Esophagus muscularis mucosa (tissue), 4 donors: ENCODE data around the gene FOXO6. TPM values are rescaled to one million over a fixed set of nuclear protein-coding genes. Genes with fewer than 3 reads are reported as not detected.

ENCODE experiments used
- DNase-seq: peaks from one replicate; pipeline ENCODE4 v3.0.0-alpha.2; 2017; ENCODE audit errors: extremely low spot score
- H3K27ac ChIP-seq, 4 donors: fragments of 200-600 bp; sonication (generic); replicated peaks in 1 of 4; 1 replicate in 3 of 4; 2 replicates in 1 of 4; pipeline ENCODE4 v1.5.1; 2016 to 2019; ENCODE audit warnings: mild to moderate bottlenecking in 1 of 4
- H3K27me3 ChIP-seq, 4 donors: fragments of 200-600 bp; sonication (generic); one replicate each; pipeline versions ENCODE4 v1.5.1 to v1.6.0; 2016 to 2019
- H3K36me3 ChIP-seq, 4 donors: fragments of 200-600 bp; sonication (generic); one replicate each; pipeline ENCODE4 v1.5.1; 2016 to 2019
- H3K4me1 ChIP-seq, 4 donors: fragments of 200-600 bp; sonication (generic); one replicate each; pipeline ENCODE4 v1.5.1; 2016 to 2019
- H3K4me3 ChIP-seq, 4 donors: fragments of 200-600 bp; sonication (generic); 1 replicate in 2 of 4; 2 replicates in 2 of 4; pipeline ENCODE4 v1.5.1; 2016 to 2019; ENCODE audit warnings: mild to moderate bottlenecking in 4 of 4, moderate library complexity in 1 of 4
- H3K9me3 ChIP-seq, 4 donors: fragments of 200-600 bp; sonication (generic); 1 replicate in 3 of 4; 2 replicates in 1 of 4; pipeline ENCODE4 v1.5.1; 2016 to 2019
- EP300 ChIP-seq: sonication (generic); formaldehyde crosslinking; IDR thresholded peaks from one replicate; pipeline ENCODE4 v1.6.1; 2017; ENCODE audit warnings: antibody characterized with exemption
- POLR2A ChIP-seq: fragments of 450-650 bp; IDR thresholded peaks from one replicate; pipeline ENCODE4 v1.6.1; 2017; ENCODE audit warnings: antibody characterized with exemption, moderate library complexity, mild to moderate bottlenecking, low read depth
- POLR2AphosphoS5 ChIP-seq, 2 donors: sonication (generic); formaldehyde crosslinking; IDR thresholded peaks; one replicate each; pipeline ENCODE4 v1.6.1; 2017; ENCODE audit warnings: antibody characterized with exemption in 2 of 2
- WGBS: methylation state at CpG from one replicate; pipeline ENCODE4 v1.1.5; 2018; 5-methylcytosine and 5-hydroxymethylcytosine counted together
- intact Hi-C: fragments of 100-400 bp; cut with DNase I; formaldehyde crosslinking; loops from one replicate; pipeline ENCODE4 v1.15.1; 2023
- total RNA-seq, 4 donors: library from RNA; depleted of rRNA; stranded (reverse); fragments of >200 nt; gene quantifications; one replicate each; pipeline versions ENCODE4 v1.1.0 to v1.2.1, GENCODE V29; 2016
- TF ChIP-seq, protein P1 (sequence below), 3 experiments: fragments of 200-600 bp in 2 of 3; fragments of 450-650 bp in 1 of 3; sonication (generic) in 2 of 3; IDR thresholded peaks; one replicate each; pipeline ENCODE4 v1.5.1; 2017 to 2019; ENCODE audit warnings: antibody characterized with exemption in 3 of 3, mild to moderate bottlenecking in 2 of 3, moderate library complexity in 1 of 3

Gene FOXO6
- total RNA-seq, 4 donors from 2014 or later, result 0.33 to 1.3 (median 0.53) TPM

DNA sequence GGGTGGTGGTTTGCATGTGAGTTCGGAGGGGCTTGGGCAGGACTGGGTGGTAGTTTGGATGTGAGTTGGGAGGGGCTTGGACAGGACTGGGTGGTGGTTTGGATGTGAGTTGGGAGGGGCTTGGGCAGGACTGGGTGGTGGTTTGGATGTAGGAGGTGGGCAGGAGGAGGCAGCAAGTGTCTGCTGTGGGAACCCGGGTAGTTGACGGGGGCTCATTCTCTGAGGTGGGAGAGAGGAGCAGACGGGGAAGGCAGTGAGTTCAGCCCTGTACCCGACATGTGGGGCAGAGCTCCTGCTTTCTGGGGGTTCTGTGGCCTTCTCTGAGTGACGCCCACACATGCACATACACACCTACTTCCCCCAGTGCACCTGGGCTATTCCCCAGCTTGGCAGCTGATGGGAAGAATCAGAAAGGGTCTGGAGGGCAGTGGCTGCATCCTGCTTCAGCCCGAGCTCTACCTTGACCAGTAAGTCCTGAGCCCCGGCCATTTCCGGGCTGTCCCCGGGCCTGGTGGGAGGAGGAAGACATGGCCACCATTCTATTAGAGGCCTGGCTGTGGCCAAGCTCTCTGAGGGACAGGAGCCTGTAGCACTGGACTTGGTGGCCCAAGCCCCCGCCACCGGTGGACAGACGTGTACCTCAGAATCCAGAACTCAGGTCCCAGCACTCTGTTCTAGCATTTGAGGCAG is 65.1 kb downstream of the FOXO6 start:
- Histone ChIP-seq H3K4me3 (no peak overlapping the region), H3K27ac (no peak overlapping the region), H3K27me3 (peaks cover 0 to 3% (median 0%) of the 10 kb centered on the region in 4 donors), H3K9me3 (no peaks in the 10 kb centered on the region), H3K4me1 (peaks cover under 1 to 25% (median 21%) of the 10 kb centered on the region in 4 donors), H3K36me3 (no peaks in the 10 kb centered on the region)
- TF ChIP-seq POLR2A, result no peak
- intact Hi-C loops, result no loop called here
- 95% methylated on average over 6 of the region's 13 CpGs for WGBS
- DNase-seq, result no peak

DNA sequence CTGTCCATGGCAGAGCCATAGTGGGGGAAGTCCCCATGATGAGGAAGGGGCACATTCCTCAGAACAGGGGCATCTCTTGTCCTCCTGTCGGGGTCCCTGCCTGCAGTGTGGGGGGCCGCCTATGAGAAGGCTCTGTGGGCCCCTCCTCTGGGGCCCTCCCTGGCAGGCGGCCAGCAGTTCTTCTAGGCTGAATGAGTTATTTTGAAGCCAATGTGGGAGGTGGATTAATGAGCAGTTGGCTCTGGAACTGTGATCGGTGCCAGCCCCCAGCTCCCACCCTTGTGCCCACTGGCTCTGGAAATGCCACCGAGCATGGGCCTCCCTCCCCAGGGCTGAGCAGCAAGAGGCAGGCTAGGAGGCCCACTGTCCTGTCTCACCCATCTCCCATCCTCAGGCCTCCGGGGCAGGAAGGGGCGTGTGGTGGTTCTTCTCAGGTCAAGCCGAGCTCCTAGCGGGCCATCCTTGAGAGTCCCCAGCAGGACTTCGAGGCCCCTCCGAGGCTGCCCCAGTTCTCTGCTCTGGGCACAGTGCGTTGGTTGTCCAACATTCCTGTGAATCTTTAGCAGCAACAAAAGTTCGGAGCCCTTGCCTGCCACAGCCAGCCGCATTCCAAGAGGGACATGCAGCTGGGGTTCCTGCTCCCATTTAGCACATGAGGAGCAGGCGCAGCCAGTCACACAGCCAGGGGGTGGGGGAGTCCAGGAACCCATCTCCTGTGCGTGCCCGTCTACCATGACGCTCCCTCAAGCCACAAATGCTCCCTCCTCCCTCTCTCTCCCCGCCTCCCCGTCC is 66.1 kb downstream of the FOXO6 start:
- Histone ChIP-seq H3K27ac (no peak overlapping the region), H3K4me3 (no peak overlapping the region), H3K36me3 (no peaks in the 10 kb centered on the region), H3K4me1 (peaks cover 11 to 35% (median 30%) of the 10 kb centered on the region in 4 donors), H3K9me3 (no peaks in the 10 kb centered on the region), H3K27me3 (peaks cover 0 to 3% (median 0%) of the 10 kb centered on the region in 4 donors)
- WGBS, result 92% methylated on average over 7 of the region's 20 CpGs
- intact Hi-C loops, result no loop called here
- TF ChIP-seq POLR2AphosphoS5 (IDR thresholded peaks at IDR 0.05) (no peak), POLR2A (no peak), EP300 (no peak)
- TF ChIP-seq, protein P1, sequence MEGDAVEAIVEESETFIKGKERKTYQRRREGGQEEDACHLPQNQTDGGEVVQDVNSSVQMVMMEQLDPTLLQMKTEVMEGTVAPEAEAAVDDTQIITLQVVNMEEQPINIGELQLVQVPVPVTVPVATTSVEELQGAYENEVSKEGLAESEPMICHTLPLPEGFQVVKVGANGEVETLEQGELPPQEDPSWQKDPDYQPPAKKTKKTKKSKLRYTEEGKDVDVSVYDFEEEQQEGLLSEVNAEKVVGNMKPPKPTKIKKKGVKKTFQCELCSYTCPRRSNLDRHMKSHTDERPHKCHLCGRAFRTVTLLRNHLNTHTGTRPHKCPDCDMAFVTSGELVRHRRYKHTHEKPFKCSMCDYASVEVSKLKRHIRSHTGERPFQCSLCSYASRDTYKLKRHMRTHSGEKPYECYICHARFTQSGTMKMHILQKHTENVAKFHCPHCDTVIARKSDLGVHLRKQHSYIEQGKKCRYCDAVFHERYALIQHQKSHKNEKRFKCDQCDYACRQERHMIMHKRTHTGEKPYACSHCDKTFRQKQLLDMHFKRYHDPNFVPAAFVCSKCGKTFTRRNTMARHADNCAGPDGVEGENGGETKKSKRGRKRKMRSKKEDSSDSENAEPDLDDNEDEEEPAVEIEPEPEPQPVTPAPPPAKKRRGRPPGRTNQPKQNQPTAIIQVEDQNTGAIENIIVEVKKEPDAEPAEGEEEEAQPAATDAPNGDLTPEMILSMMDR (IDR thresholded peaks at IDR 0.05), result no peak
- DNase-seq, result no peak

DNA sequence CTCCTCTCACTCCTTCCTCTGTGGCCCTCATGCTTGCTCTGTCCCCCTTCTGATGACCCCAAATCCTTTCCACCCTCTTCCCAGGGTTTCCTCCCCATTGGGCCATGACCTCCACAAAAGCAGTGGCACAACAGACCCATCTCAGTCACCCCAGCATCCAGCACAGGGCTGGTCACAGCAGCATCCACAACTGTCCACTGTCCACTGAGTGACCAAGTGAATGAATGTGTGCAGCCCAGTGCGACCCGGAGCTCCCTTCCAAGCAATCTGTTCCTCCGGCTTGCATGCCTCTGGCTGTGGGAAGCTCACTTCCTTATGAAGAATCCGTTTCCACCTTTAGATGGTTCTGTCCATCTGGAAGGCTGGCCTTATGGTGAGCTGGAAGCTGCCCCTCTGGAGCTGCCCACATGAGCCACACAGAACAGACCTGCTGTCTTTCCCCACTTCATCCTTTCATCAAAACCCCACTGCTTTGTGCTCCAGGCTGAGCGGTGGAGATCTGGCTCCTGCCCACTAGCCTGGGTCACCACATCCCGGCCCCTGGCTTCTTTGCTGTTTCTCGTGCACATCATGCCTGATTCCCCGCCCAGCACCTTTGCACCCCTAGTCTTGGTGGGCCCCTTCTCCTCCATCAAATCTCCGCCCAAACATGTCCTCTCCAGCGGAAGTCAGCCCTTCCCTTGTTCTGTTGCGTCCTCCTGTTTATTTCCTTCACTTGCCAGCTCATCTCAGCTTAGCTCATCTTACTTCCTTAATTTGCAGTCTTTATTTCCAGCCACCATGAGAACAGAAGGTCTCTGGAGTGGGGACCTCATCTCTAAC is 66.9 kb downstream of the FOXO6 start:
- no peak for DNase-seq
- Histone ChIP-seq H3K4me3 (no peak overlapping the region), H3K4me1 (peaks cover 19 to 43% (median 38%) of the 10 kb centered on the region in 4 donors), H3K27me3 (peaks cover 0 to 3% (median 0%) of the 10 kb centered on the region in 4 donors), H3K27ac (no peak overlapping the region), H3K36me3 (no peaks in the 10 kb centered on the region), H3K9me3 (no peaks in the 10 kb centered on the region)
- intact Hi-C loops, result no loop called here
- TF ChIP-seq, protein P1 (IDR thresholded peaks at IDR 0.05), result no peak
- TF ChIP-seq POLR2AphosphoS5 (IDR thresholded peaks at IDR 0.05) (no peak), EP300 (no peak)
- 80% methylated on average over 11 of the region's 11 CpGs for WGBS

DNA sequence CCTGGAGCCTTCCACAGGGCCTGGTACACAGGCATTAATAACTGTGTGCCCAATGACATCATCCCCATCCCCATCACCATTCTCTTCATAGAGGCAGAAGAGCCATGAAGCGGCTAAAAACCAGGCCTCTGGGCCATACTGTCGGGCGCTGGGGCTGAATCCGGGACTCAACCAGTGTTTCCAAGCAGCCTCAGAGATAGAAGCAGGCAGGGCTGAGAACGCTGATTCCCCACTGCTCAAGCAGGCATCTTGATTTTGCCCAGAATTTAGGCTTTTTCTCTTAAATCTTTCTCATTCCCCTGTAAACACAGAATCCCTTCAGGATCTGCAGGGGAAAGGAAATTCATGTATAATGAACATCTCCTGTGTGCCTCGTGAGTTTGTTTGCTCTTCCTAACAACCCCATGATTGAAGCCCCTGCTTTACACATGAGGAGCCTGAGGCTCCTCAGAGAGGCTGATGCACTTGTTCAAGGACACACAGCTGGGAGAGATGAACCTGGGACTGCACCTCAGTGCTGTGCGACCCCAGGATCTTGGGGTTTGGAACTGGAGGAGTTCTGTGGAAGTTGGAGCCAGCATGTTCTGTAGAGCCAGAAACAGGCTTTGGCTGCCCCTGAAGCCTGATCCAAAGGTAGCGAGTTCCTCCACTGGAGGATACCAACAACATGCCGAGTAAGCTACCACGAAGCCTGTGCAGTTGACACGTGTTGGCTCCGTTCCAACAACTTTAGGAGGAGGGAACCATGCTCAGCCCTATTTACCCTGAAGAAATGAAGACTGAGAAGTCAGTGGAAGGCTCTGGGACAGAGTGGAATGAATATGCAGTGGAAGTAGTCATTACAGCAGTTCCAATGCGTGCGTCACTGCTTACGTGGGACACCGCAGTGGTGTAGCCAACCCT is 67.8 kb downstream of the FOXO6 start:
- intact Hi-C loops, result no loop called here
- TF ChIP-seq POLR2A (no peak), POLR2AphosphoS5 (IDR thresholded peaks at IDR 0.05) (no peak), EP300 (no peak)
- TF ChIP-seq, protein P1 (IDR thresholded peaks at IDR 0.05), result no peak
- Histone ChIP-seq H3K27ac (no peak overlapping the region), H3K9me3 (no peaks in the 10 kb centered on the region), H3K27me3 (no peaks in the 10 kb centered on the region), H3K36me3 (no peaks in the 10 kb centered on the region), H3K4me3 (no peak overlapping the region), H3K4me1 (peaks cover 24 to 45% (median 44%) of the 10 kb centered on the region in 4 donors)
- DNase-seq, result no peak
- WGBS, result 81% methylated on average over 16 of the region's 16 CpGs
